ENCODE data around the gene CIITA.
"Not testable (repeated sequence)": the region's sequence is repeated elsewhere in the genome, so short reads cannot be mapped to it uniquely, and the experiment has no call there.

Gene CIITA

DNA sequence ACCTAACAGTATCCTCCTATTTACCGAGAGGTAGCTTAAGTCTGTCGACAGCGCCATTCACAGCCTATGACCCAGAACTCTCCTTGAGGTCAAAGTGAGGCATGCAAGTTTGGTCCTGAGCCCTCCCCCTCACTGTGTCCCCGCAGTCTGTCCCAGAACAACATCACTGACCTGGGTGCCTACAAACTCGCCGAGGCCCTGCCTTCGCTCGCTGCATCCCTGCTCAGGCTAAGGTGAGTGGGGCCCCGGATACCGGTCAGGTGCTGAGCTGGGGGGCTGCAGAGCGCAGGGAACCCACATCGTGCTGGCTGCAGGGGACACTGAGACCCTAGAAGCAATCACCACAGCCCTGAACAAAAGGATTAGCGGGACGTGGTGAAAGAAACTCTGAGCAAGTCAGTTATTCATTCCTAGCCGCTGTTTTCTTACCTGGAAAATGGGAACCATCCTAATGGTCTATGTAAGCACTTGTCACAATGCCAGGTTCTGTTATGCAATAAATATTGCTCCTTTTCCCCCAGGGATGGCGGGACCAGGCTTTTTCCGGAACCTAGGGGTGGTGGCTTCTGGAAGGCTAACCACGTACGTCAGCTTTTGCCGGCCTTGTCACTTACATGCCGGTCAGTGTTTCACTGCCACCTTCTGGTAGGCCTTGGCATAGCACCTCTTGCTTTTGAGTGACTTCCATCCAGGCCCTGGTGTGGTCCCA is 41.4 kb downstream of the CIITA start:
- DNase-seq (ENCODE audit: low read depth in 2 of 2), result peak; percentile 65 to 68

DNA sequence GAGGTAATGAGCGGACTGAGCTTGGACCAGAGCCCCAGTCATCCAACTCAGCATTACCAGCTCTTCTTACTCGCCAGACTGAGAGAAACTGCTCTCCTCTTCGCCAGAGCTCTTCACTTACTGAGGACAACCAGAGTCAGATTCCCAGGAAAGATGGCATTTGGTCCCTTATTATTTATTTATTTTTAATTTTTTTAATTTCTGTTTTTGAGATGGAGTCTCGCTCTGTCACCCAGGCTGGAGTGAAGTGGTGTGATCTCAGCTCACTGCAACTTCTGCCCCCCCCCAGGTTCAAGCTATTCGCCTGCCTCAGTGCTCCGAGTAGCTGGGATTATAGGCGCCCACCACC is 42.0 kb downstream of the CIITA start:
- DNase-seq (ENCODE audit: low read depth in 2 of 2), result no peak

DNA sequence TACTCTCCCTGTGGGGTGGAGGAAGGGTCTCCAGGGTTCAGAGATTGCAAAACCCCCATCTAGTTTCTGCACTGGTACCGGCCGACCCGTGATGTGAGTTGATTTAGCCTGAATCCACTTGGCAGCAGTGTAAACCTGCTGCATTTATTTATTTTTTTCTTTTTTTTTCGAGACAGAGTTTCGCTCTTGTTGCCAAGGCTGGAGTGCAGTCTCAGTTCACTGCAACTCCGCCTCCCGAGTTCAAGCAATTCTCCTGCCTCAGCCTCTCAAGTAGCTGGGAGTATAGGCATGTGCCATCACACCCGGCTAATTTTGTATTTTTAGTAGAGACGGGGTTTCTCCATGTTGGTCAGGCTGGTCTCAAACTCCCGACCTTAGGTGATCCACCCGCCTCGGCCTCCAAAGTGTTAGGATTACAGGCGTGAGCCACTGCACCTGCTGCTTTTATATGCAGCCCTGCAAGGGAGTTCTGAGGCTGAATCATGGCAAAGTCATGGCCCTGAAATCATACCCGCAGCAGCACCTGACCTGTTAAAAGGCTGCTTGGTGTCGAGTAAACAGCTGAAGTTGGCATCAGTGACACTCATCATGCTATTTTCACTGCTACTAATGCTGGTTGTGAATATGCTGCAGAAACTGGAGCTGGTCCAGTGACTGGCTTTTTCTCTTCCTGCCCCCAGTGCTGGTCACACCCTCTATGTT is 43.9 kb downstream of the CIITA start:
- DNase-seq (ENCODE audit: low read depth in 2 of 2), result no peak

DNA sequence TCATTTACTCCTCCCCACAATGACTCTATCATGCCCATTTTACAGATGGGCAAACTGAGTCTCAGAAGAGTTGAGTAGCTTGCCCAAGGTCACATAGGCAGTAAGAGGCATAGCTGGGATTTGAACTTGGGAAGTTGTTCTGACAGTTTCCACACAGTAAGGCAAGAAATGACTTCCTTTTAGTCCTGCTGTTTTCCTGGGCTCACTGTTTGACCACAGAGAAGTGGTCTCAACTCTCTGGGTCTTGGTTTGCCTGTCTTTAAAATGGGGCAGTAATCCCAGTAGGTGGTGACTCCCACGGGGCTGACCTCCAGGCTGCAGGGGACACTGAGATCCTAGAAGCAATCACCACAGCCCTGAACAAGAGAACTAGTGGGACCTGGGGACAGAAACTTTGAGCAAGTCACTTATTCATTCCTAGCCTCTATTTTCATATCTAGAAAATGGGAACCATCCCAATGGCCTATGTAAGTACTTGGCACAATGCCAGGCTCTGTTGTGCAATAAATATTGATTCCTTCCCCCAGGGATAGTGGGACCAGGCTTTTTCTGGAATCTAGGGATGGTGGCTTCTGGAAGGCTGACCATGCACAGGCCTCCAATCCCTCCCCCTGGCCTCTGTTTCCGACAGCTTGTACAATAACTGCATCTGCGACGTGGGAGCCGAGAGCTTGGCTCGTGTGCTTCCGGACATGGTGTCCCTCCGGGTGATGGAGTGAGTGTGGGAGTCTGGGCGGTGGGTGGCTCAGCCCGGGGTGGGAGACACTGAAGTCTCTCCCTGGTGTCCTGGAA is 44.7 kb downstream of the CIITA start:
- DNase-seq (ENCODE audit: low read depth in 2 of 2), result no peak

DNA sequence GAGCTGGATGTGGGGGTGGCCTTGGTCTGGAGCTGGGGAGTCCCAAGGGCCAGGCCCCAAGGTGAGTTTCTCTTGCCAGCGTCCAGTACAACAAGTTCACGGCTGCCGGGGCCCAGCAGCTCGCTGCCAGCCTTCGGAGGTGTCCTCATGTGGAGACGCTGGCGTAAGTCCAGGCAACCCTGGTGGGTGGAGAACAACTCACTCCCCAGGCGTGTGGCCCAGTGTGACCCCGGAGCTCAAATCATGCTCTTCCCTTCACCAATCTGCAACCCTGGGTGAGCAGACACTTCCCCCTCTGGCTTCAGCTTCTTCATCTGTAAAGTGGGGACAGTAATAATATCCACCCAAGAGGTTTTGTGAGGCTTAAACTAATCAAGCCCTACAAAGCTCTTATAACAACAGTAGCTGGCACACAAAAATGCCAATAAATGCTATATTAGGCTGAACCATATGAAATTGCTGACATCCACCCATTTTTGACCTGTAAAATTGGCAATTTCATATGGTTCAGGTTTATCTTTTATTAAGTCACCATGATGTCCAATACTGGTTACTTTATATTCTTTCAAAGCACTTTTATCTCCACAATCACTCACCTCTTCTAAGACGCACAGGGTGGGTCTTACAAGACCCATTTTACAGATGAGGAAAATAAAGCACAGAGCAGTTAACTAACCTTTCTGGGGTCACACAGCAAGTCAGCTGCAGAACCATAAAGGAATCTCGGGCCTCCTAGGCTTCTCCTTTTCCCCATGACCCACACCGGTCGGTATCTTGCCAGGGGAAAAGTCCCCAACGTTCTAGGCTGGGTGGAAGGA is 45.5 kb downstream of the CIITA start:
- no peak for DNase-seq (ENCODE audit: low read depth in 2 of 2)

DNA sequence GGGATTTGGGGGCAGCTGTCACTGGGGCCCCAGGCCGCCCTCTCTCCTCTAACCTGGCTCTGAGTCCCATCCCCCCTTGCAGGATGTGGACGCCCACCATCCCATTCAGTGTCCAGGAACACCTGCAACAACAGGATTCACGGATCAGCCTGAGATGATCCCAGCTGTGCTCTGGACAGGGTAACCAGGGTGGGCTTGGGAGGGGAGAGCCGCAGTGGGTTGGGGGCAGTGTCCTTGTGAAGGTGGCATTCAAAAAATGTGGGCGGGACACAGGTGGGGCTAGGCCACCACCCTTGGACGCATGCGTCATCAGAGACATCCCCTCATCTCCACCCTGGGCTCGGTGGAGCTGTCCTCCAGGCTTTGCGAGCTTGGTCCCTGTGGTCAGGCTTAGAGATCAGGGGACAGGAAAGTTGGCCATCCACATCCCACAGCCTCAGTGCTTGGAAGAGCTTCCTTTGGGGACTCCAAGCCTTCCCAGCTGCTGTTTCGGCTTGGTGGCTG is 46.2 kb downstream of the CIITA start:
- no peak for DNase-seq (ENCODE audit: low read depth in 2 of 2)

DNA sequence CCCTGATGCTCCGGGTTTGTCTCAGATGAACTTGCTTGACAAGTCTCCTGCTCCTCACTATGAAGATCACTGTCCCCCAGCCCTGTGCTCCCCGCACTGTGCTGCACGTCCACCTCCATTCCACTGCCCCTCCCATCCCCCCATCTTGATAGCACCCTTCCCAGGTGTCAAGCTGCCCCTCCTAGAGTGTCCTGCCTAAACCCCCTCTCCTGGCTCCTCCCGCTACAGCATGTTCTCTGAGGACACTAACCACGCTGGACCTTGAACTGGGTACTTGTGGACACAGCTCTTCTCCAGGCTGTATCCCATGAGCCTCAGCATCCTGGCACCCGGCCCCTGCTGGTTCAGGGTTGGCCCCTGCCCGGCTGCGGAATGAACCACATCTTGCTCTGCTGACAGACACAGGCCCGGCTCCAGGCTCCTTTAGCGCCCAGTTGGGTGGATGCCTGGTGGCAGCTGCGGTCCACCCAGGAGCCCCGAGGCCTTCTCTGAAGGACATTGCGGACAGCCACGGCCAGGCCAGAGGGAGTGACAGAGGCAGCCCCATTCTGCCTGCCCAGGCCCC is 46.7 kb downstream of the CIITA start:
- no peak for DNase-seq (ENCODE audit: low read depth in 2 of 2)

DNA sequence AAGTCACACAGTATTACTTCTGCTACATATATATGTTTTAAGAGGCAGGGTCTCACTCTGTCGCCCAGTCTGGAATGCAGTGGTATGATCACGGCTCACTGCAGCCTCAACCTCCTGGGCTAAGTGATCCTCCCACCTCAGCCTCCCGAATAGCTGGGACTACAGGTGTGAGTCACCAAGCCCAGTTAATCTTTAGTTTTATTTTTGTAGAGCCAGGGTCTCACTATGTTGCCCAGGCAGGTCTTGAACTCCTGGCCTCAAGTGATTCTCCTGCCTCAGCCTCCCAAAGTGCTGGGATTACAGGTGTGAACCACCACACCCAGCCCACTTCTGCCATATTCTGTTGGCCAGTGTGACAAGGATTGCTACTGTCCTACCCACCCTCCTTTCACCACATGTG is 48.3 kb downstream of the CIITA start:
- DNase-seq (ENCODE audit: low read depth in 2 of 2), result not testable (repeated sequence)

DNA sequence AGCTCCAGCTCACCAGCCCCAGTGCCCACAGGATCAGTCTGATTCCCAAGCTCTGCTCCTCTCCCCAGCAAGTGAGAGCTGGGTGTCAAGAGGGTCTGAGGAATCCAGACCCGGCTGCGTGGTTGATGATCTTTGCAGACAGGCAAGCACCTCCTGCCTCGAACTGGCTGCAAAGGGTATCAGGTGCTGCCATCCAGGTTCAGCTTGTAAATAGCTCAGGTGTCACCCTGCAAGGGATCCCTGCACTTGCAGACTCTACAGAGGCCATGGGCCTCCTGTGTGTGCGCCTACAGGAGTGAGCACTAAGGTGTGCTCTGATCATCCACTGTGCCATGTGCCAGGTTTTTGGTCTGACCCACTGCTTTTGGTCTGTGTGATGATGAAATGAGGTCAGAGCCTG is 49.1 kb downstream of the CIITA start:
- no peak for DNase-seq (ENCODE audit: low read depth in 2 of 2)

DNA sequence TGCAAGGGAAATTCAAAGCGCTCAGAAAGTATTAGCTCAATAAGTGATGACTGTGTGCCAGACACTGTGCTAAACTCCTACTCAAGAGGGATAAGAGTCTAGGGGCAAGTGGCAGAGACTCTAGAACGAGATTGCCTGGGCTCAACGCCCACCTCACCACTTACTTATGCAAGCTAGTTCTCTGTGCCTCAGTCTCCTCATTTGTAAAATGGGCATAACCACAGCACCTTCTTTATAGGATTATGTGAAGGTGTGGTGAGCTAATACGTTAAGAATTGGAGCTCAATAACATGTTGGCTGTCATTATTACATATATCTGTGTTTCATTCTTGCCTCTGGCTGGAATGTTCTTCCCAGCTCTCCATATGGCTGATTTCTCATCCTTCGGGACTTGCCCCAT is 49.9 kb downstream of the CIITA start:
- DNase-seq (ENCODE audit: low read depth in 2 of 2), result no peak

DNA sequence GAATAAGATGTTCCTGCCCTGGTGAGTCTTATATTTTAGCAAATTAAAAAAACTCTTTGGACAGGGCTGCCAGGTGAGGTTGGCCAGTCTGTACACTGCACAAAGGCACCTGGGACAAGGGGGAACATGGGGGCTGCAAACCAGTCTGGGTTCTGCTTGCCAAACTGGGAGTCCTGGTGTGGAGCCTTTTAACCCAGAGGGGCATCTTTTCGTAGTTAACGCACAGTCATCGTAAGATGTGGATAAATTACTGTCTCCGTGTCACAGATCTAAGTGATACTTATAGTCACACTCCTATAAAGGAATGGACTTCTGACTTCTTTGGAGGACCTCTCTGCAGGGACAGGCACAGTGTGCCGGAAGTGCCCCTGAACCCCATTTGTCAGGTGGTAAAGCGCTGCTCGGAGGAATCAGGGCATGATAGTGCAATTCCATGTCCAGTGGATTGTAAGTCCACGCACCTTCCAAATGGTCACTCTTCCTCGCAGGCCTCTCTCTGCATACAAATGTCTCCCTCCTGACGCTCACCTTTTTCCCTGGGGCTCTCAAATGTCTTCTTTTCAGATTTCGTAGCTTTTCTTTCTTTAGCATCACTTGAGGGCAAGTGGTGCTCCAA is 50.6 kb downstream of the CIITA start:
- no peak for DNase-seq (ENCODE audit: low read depth in 2 of 2)

DNA sequence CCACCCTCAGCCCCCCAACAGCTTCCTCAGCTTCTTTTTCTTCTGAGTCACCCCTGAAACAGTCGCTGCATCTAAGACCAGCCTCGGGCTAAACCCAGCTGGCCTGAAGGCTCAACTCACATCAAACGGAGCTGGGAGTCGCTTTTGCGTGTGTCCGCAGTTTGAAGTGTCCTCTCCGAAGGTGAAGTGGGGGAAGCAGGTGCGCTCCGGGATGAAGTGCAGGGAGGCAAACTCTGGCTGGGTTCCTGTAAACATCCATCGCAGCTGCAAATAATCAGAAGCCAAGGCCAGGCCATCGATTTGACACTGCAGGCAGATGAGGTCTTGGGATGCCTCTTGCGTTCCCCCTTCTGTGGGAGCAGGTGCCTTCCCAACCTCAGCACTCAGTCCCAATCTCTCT is 52.1 kb downstream of the CIITA start:
- DNase-seq (ENCODE audit: low read depth in 2 of 2), result not testable (repeated sequence)

DNA sequence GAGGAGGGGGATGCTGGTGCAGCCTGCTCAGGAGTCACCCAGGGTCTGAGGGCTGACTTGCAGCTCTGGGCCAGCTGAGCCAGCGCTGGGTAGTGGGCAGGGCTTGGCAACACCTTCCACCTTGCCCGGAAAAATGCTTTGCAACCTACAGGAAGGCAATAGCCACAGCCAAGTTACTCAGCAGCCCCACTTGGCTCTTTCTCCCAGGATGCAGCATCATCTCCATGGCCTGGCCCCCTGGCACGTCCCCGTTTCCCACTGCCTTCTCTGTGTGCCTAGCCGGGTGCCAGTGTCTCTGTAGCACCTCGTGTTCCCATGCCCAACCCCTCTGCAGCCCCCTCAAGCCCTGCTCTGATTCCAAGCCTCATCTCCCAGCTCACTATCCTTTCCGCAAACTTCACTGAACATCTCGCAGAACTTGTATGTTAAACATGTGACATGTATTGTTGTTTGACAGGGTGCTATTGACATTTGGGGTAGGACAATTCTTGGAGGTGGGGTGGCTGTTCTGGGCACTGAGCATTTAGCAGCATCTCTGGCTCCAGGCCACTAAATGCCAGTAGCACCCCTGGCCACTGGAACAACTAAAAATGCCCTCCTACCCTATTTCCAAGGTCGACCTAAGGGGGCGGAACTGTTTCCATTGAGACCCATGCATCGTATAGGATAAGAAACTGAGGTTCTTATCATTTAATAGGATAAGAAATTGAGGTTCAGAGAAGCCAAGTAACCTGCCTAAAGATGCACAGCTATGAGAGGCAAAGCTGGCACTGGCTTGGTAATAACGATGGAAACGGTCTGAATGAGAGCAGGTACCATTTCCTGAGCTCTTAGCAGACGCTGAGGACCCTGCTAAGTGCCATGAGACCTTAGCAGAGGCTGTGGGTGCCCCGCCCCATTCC is 53.1 kb downstream of the CIITA start:
- no peak for DNase-seq (ENCODE audit: low read depth in 2 of 2)

DNA sequence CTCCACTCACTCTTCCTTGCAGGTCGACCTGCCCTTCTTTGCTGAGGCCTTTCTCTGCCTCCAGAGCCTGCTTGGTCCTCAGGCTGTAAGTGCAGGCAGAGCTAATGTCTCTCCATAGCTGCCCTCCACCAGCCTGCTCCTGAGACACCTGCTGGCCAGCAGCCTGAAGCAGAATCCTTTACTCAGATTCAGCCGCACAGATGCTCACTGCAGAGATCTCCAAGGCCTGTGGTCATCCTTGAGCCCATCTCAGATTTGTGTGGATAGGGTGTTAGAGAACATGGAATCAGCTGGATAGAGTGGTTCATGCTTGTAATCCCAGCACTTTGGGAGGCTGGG is 53.7 kb downstream of the CIITA start:
- DNase-seq (ENCODE audit: low read depth in 2 of 2), result no peak

DNA sequence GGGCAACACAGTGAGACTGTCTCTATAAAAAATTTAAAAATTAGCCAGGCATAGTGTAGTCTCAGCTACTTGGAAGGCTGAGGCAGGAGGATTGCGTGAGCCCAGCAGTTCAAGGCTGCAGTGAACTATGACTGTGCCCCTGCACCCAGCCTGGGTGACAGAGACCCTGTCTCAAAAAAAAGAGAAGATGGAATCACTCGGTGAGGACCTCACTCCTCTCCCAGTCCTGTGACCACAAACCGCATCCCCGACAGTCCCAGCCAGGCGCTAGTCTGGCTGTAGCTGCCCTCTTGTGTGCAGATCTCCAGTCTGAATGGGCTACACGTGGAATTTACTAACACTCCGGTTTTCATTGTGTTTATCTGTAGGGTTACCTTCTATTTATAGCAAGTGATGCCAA is 54.1 kb downstream of the CIITA start:
- DNase-seq (ENCODE audit: low read depth in 2 of 2), result no peak

DNA sequence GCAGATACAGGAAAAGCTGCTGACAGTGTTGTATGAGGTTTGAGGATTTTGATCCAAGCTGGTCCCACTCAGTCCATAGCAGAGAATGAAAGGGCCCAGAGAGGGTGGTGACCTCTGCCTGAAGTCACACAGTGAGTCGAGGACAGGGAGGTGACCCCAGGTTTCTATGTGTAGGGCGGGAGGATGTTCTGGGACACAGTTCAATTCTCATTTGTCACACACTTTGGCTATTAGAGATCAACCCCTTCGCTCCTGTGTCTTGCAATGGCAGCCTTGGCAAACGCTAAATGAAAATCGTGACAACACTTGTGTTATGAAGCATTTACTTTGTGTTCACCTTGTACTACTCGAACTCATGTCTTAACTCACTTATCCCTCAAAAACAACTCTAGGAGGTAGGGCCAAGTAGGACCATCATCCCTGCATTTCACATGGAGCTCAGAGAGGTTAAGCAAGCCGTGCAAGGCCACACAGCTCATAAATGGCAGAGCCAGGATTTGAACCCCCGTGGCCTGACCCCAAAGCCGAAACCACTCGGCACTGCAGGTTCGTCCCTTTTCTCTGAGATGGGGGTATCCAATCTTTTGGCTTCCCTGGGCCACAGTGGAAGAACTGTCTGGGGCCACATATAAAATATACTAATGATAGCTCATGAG is 55.1 kb downstream of the CIITA start:
- no peak for DNase-seq (ENCODE audit: low read depth in 2 of 2)

DNA sequence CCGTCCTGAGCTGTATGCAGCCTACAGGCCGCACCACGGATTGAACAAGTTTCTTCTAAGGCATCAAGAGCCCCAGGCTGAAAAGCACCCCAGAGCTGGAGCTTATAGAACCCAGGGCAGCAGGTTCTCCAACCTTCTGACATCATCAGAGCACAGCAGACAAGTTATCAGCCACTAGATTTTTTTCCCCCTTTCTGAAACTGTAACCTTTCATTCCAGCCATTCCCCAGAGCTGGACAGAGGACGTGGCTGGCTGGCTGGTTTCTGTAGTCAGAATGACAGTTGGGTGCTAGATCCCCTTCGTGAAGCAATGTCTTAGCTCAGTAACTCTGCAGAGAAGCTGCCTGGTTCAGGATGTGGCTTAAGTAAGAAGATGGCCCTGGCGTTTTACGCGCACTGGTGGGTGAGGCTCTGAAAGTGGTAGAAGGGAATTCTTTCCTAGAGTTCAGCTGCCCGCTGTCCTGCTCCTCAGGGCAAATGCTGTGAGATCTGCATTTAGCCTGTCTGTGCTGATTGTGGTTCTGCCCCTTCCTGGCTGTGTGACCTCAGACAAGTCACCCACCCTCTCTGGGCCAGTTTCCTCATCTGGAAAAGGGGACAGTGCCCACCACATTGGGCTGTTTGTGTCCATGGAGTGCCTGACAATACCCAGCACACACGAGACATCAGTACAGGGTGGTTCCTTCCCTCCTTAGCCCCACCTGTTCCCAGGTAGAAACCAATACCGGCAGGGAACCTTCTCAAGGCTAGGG is 56.1 kb downstream of the CIITA start:
- DNase-seq (ENCODE audit: low read depth in 2 of 2), result no peak

DNA sequence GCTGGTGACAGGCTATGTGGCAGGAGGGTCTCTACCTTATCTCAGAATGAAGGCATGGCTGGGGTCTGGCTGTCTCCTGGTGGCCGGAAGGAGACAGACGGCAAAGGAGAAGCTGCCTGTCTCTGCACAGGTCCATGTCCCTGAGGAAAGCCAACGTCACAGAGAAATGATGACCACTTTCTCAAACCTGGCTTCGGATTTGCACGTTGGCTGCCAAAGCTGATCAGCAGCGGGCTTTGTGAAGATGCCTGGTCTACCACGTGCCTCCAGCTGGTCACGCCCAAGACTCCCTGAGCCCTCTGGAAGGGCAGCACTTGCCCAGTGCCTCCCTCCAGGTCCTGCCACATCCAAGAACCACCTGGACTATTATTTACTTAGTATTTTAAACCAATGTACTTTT is 56.9 kb downstream of the CIITA start:
- no peak for DNase-seq (ENCODE audit: low read depth in 2 of 2)
